CD14-positive monocyte (primary cell): ENCODE measurements around the gene MAST4. TPM values are rescaled to one million over a fixed set of nuclear protein-coding genes. Genes with fewer than 3 reads are reported as not detected.

Experiments
- DNase-seq, 3 donors: peaks; one replicate each; pipeline ENCODE4 v3.0.0-alpha.2; 2011 to 2022
- H2AFZ ChIP-seq: 2 replicates; pipeline ENCODE4 v1.6.0; 2012; ENCODE audit warnings: mild to moderate bottlenecking, low read depth, low read length, inconsistent platforms; ENCODE audit not compliant: insufficient read depth, poor library complexity, severe bottlenecking
- H3K27ac ChIP-seq, 2 donors: 1 replicate in 1 of 2; 2 replicates in 1 of 2; pipeline ENCODE4 v1.5.1; 2012 to 2013; ENCODE audit warnings: low read length in 2 of 2, control low read depth in 1 of 2, inconsistent platforms in 1 of 2, low read depth in 1 of 2, mild to moderate bottlenecking in 1 of 2
- H3K27me3 ChIP-seq, 2 donors: one replicate each; pipeline versions ENCODE4 v1.6.0 to v1.6.1; 2011 to 2013; ENCODE audit warnings: low read length in 2 of 2; ENCODE audit not compliant: control insufficient read depth in 2 of 2, insufficient read depth in 2 of 2
- H3K36me3 ChIP-seq, 2 donors: replicated peaks in 1 of 2; 1 replicate in 1 of 2; 2 replicates in 1 of 2; pipeline versions ENCODE4 v1.5.1 to v1.6.1; 2012 to 2013; ENCODE audit warnings: low read length in 2 of 2, control low read depth in 1 of 2, inconsistent platforms in 1 of 2, mild to moderate bottlenecking in 1 of 2; ENCODE audit not compliant: insufficient read depth in 2 of 2, control insufficient read depth in 1 of 2
- H3K4me1 ChIP-seq, 2 donors: 1 replicate in 1 of 2; 2 replicates in 1 of 2; pipeline versions ENCODE4 v1.5.1 to v1.6.1; 2012 to 2013; ENCODE audit warnings: low read length in 2 of 2, control low read depth in 1 of 2, inconsistent platforms in 1 of 2, mild to moderate bottlenecking in 1 of 2, moderate library complexity in 1 of 2; ENCODE audit not compliant: insufficient read depth in 2 of 2, control insufficient read depth in 1 of 2
- H3K4me2 ChIP-seq: replicated peaks from 2 replicates; pipeline ENCODE3; 2012; ENCODE audit warnings: low read length, moderate library complexity, mild to moderate bottlenecking; ENCODE audit not compliant: poor library complexity, severe bottlenecking; ENCODE audit errors: extremely low read depth
- H3K4me3 ChIP-seq, 3 experiments: fragments of 200-600 bp in 1 of 3; sonication (generic) in 1 of 3; replicated peaks in 1 of 3; 1 replicate in 2 of 3; 2 replicates in 1 of 3; pipeline ENCODE4 v1.5.1; 2011 to 2013; ENCODE audit warnings: low read length in 3 of 3, mild to moderate bottlenecking in 3 of 3, control low read depth in 2 of 3, low read depth in 2 of 3, inconsistent platforms in 1 of 3, moderate library complexity in 1 of 3
- H3K79me2 ChIP-seq: 2 replicates; pipeline ENCODE4 v1.6.0; 2012; ENCODE audit warnings: mild to moderate bottlenecking, control low read depth, inconsistent platforms, low read length, moderate library complexity; ENCODE audit not compliant: insufficient read depth
- H3K9ac ChIP-seq: 2 replicates; pipeline ENCODE4 v1.6.0; 2017; ENCODE audit warnings: low read length, mild to moderate bottlenecking; ENCODE audit not compliant: insufficient read depth, poor library complexity, severe bottlenecking
- H3K9me3 ChIP-seq, 2 donors: replicated peaks in 1 of 2; 1 replicate in 1 of 2; 2 replicates in 1 of 2; pipeline versions ENCODE4 v1.5.1 to v1.6.1; 2012 to 2013; ENCODE audit warnings: low read length in 2 of 2, control low read depth in 1 of 2; ENCODE audit not compliant: control insufficient read depth in 1 of 2, insufficient read depth in 1 of 2
- H4K20me1 ChIP-seq: 2 replicates; pipeline ENCODE4 v1.6.0; 2012; ENCODE audit warnings: mild to moderate bottlenecking, low read length, control low read depth, moderate library complexity; ENCODE audit not compliant: insufficient read depth
- H3K27ac Mint-ChIP-seq, 7 donors: one replicate each; pipeline ENCODE4 v1.8.0; 2020; ENCODE audit warnings: mild to moderate bottlenecking in 7 of 7, mixed read lengths in 7 of 7, moderate library complexity in 6 of 7, inconsistent platforms in 2 of 7
- H3K27me3 Mint-ChIP-seq, 3 donors: one replicate each; pipeline ENCODE4 v1.8.0; 2021 to 2022; ENCODE audit warnings: low read depth in 3 of 3, mild to moderate bottlenecking in 3 of 3, mixed read lengths in 3 of 3, moderate library complexity in 3 of 3, inconsistent platforms in 1 of 3
- H3K36me3 Mint-ChIP-seq, 2 donors: one replicate each; pipeline ENCODE4 v1.8.0; 2020; ENCODE audit warnings: mixed read lengths in 2 of 2, inconsistent platforms in 1 of 2, mild to moderate bottlenecking in 1 of 2
- H3K4me1 Mint-ChIP-seq: one replicate; pipeline ENCODE4 v1.8.0; 2020; ENCODE audit warnings: mild to moderate bottlenecking, mixed read lengths
- H3K4me3 Mint-ChIP-seq, 2 donors: one replicate each; pipeline ENCODE4 v1.8.0; 2020; ENCODE audit warnings: mild to moderate bottlenecking in 2 of 2, mixed read lengths in 2 of 2, moderate library complexity in 1 of 2
- H3K9me3 Mint-ChIP-seq, 7 donors: one replicate each; pipeline ENCODE4 v1.8.0; 2020 to 2022; ENCODE audit warnings: mixed read lengths in 7 of 7, mild to moderate bottlenecking in 6 of 7, moderate library complexity in 6 of 7, inconsistent platforms in 2 of 7
- CTCF ChIP-seq: fragments of 200-600 bp; IDR thresholded peaks from one replicate; pipeline ENCODE4 v1.8.0; 2022; ENCODE audit warnings: antibody characterized with exemption, mild to moderate bottlenecking
- WGBS: methylation state at CpG from one replicate; pipeline ENCODE4 v1.1.5; 2013; ENCODE audit warnings: missing lambda C conversion rate; ENCODE audit not compliant: insufficient coverage; 5-methylcytosine and 5-hydroxymethylcytosine counted together
- intact Hi-C, 2 donors: fragments of 100-400 bp; cut with micrococcal nuclease; formaldehyde crosslinking; loops; one replicate each; pipeline versions ENCODE4 v1.15.0 to v1.15.1; 2023
- polyA plus RNA-seq, 3 donors: library from polyadenylated mRNA; depleted of rRNA in 1 of 3; unstranded in 2 of 3; stranded (reverse) in 1 of 3; fragments of 300-500 nt in 2 of 3; fragments of >200 nt in 1 of 3; fragmentation: Illumina TruSeq in 2 of 3; gene quantifications; 1 replicate in 2 of 3; 2 replicates in 1 of 3; pipeline ENCODE4 v1.2.3, GENCODE V29; 2012 to 2021

MAST4 gene
- polyA plus RNA-seq, 3 donors = 0.03 to 0.24 TPM; not detected in 1

- intact Hi-C loops = no loop called here
- TF ChIP-seq CTCF = no peak
These were observed 146.7 kb downstream of the MAST4 start for GRCh38 chr5:66742896-66743247.

DNA sequence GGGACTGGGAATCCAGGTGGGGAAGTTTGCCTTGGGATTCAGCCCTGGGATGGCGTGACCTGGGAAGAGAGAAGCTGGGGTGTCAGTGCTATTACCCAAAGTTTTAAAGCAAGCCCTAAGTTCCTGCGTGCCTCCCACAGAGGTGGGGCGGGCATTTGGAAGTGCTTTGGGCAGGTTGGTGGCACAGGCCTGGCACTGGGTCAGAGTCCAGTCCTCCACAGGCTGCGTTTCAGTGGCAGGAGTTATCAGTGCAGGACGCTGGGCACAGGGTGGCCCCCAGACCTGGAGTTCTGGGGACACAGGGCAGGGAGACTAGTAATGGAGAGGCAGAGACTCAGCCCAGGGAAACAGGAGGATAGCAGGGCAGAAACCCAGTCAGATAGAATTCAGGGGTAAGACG lies 147.2 kb downstream of the MAST4 start:
- no peak for TF ChIP-seq CTCF
- no peaks in the 10 kb centered on the region for H4K20me1 ChIP-seq
- Mint-ChIP-seq H3K27ac (peak overlapping the region in 2 of 7 donors; percentile 47 to 55), H3K36me3 (peaks cover 0 to 3% of the 10 kb centered on the region in 2 donors), H3K4me1 (peaks cover 64% of the 10 kb centered on the region), H3K4me3 (no peak overlapping the region), H3K27me3 (peaks cover 3 to 4% (median 3%) of the 10 kb centered on the region in 3 donors), H3K9me3 (peaks cover 0 to 8% (median 3%) of the 10 kb centered on the region in 7 donors)
- no peak for DNase-seq
- peak overlapping the region; percentile 12 for H2AFZ ChIP-seq
- H3K4me1 ChIP-seq = peaks cover 30 to 48% of the 10 kb centered on the region in 2 donors
- H3K27ac ChIP-seq = no peak overlapping the region
- no peaks in the 10 kb centered on the region for H3K79me2 ChIP-seq
- no peak overlapping the region for H3K4me3 ChIP-seq
- intact Hi-C loops = no loop called here
- H3K9me3 ChIP-seq = no peaks in the 10 kb centered on the region
- H3K9ac ChIP-seq = no peak overlapping the region
- H3K4me2 ChIP-seq = no peak overlapping the region
- WGBS = 100% methylated on average over 5 of the region's 6 CpGs
- no peaks in the 10 kb centered on the region for H3K27me3 ChIP-seq
- H3K36me3 ChIP-seq = no peaks in the 10 kb centered on the region

More at GRCh38 chr5:66742896-66743247, 146.7 kb downstream of the MAST4 start:
- 9% methylated on average over 3 of the region's 5 CpGs for WGBS
- H3K27ac ChIP-seq = no peak overlapping the region
- Mint-ChIP-seq H3K27me3 (peaks cover 3 to 4% (median 3%) of the 10 kb centered on the region in 3 donors), H3K9me3 (peaks cover 0 to 8% (median 3%) of the 10 kb centered on the region in 7 donors), H3K27ac (no peak overlapping the region), H3K36me3 (peaks cover 0 to 3% of the 10 kb centered on the region in 2 donors), H3K4me3 (peak overlapping the region in 1 of 2 donors; percentile 24), H3K4me1 (peaks cover 68% of the 10 kb centered on the region)
- H2AFZ ChIP-seq = peak overlapping the region; percentile 12
- H3K27me3 ChIP-seq = no peaks in the 10 kb centered on the region
- no peaks in the 10 kb centered on the region for H4K20me1 ChIP-seq
- H3K9ac ChIP-seq = no peak overlapping the region
- no peaks in the 10 kb centered on the region for H3K36me3 ChIP-seq
- no peaks in the 10 kb centered on the region for H3K9me3 ChIP-seq
- no peaks in the 10 kb centered on the region for H3K79me2 ChIP-seq
- H3K4me3 ChIP-seq = no peak overlapping the region
- no peak for DNase-seq
- no peak overlapping the region for H3K4me2 ChIP-seq
- H3K4me1 ChIP-seq = peaks cover 35 to 53% of the 10 kb centered on the region in 2 donors
